HEK293 (cell line): ENCODE data around the gene FCRL1.

ENCODE experiments used
- ZEB2 ChIP-seq: fragments of 450-650 bp; formaldehyde crosslinking; IDR thresholded peaks from 2 replicates; pipeline ENCODE4 v1.5.1; 2016; ENCODE audit warnings: missing biosample characterization, missing genetic modification characterization
- ZNF416 ChIP-seq: fragments of 450-650 bp; formaldehyde crosslinking; IDR thresholded peaks from 2 replicates; pipeline ENCODE4 v1.5.1; 2016; ENCODE audit warnings: missing biosample characterization, missing genetic modification characterization
- ZNF677 ChIP-seq: fragments of 450-650 bp; IDR thresholded peaks from 2 replicates; pipeline ENCODE4 v1.5.0; 2018; ENCODE audit warnings: missing biosample characterization, mild to moderate bottlenecking, missing genetic modification characterization, moderate library complexity
- TF ChIP-seq, protein P1 (sequence below): fragments of 450-650 bp; formaldehyde crosslinking; IDR thresholded peaks from 2 replicates; pipeline ENCODE4 v1.5.1; 2016; ENCODE audit warnings: missing biosample characterization, missing genetic modification characterization, low read depth

DNA sequence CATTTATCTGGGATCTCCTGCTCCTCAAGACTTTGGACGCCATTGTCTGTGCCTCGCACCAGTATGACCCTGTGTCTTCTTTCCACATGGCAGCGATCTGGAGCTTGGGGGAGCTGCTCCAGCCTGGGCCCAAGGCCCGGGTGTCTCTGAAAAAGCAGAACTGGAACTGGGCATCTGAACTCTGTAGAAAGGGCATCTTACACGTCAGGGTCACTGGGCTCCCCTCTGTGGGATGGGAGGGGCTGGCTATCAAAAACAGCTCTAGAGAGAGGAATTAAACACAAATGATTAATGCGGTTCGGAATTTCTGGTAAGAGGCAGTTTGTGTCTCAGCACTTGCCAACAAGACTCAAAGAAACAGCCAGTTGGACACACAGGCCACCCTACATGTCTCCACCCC, 16.1 kb downstream of the FCRL1 start:
- TF ChIP-seq ZEB2, result no peak
- TF ChIP-seq ZNF416 (tag by site-specific recombination), result no peak
- TF ChIP-seq ZNF677, result no peak
- TF ChIP-seq, protein P1, sequence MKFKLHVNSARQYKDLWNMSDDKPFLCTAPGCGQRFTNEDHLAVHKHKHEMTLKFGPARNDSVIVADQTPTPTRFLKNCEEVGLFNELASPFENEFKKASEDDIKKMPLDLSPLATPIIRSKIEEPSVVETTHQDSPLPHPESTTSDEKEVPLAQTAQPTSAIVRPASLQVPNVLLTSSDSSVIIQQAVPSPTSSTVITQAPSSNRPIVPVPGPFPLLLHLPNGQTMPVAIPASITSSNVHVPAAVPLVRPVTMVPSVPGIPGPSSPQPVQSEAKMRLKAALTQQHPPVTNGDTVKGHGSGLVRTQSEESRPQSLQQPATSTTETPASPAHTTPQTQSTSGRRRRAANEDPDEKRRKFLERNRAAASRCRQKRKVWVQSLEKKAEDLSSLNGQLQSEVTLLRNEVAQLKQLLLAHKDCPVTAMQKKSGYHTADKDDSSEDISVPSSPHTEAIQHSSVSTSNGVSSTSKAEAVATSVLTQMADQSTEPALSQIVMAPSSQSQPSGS (tag by site-specific recombination), result no peak
